GM12878 (cell line): Measurements from ENCODE around the gene RESP18. TPM values are rescaled to one million over a fixed set of nuclear protein-coding genes. Genes with fewer than 3 reads are reported as not detected.

ENCODE experiments used
- CREM ChIP-seq: IDR thresholded peaks from 2 replicates; pipeline ENCODE4 v1.6.1; 2014; ENCODE audit warnings: antibody characterized with exemption, low read depth
- DPF2 ChIP-seq: fragments of 450-650 bp; IDR thresholded peaks from 2 replicates; pipeline ENCODE4 v1.6.1; 2017; ENCODE audit warnings: mild to moderate bottlenecking
- ELK1 ChIP-seq: IDR thresholded peaks from 2 replicates; pipeline ENCODE4 v1.6.1; 2012; ENCODE audit warnings: low read depth, low read length, improper control_type of control experiment
- IKZF1 ChIP-seq: fragments of 450-650 bp; conservative IDR thresholded peaks from 2 replicates; pipeline ENCODE4 v1.6.1; 2017; ENCODE audit warnings: antibody characterized with exemption, mild to moderate bottlenecking
- IRF4 ChIP-seq: IDR thresholded peaks from 2 replicates; pipeline ENCODE4 v1.6.1; 2011; ENCODE audit warnings: low read depth, low read length
- JUNB ChIP-seq: IDR thresholded peaks from 2 replicates; pipeline ENCODE4 v1.6.1; 2016; ENCODE audit warnings: antibody characterized with exemption, mild to moderate bottlenecking
- MEF2B ChIP-seq: fragments of 450-650 bp; IDR thresholded peaks from 2 replicates; pipeline ENCODE4 v1.6.1; 2018; ENCODE audit warnings: mild to moderate bottlenecking, moderate library complexity; ENCODE audit not compliant: partially characterized antibody, poor library complexity, severe bottlenecking
- MYB ChIP-seq: fragments of 150-350 bp; IDR thresholded peaks from 2 replicates; pipeline ENCODE4 v1.6.1; 2014; ENCODE audit warnings: mild to moderate bottlenecking, low read depth, low read length, borderline replicate concordance
- STAT1 ChIP-seq: fragments of 450-650 bp; conservative IDR thresholded peaks from 2 replicates; pipeline ENCODE4 v1.6.1; 2014; ENCODE audit warnings: antibody characterized with exemption, mild to moderate bottlenecking
- TCF3 ChIP-seq: IDR thresholded peaks from 2 replicates; pipeline ENCODE4 v1.6.1; 2012; ENCODE audit warnings: low read depth, mild to moderate bottlenecking, low read length, borderline replicate concordance; ENCODE audit not compliant: insufficient read depth
- ZNF622 ChIP-seq: fragments of 450-650 bp; IDR thresholded peaks from 2 replicates; pipeline ENCODE4 v1.6.1; 2017; ENCODE audit warnings: mild to moderate bottlenecking, inconsistent platforms
- ZNF687 ChIP-seq: fragments of 450-650 bp; IDR thresholded peaks from 2 replicates; pipeline ENCODE4 v1.6.1; 2017; ENCODE audit warnings: mild to moderate bottlenecking, moderate library complexity
- polyA plus RNA-seq, 11 experiments: library from polyadenylated mRNA; depleted of rRNA in 4 of 11; unstranded in 6 of 11; stranded (reverse) in 5 of 11; fragments of >200 nt; fragmentation: Nextera tagmentation in 4 of 11; fragmentation: Illumina TruSeq in 1 of 11; extraction: Ambion mirVana in 4 of 11; extraction: Trizol in 1 of 11; gene quantifications; 1 replicate in 1 of 11; 2 replicates in 10 of 11; pipeline versions ENCODE4 v1.2.1 to v1.2.3, GENCODE V29; 2011 to 2016; ENCODE audit warnings: inconsistent platforms in 2 of 11, missing spikeins in 2 of 11, low read depth in 1 of 11
- total RNA-seq, 4 experiments: library from RNA; depleted of rRNA in 3 of 4; stranded (reverse); fragments of >200 nt in 3 of 4; fragmentation: Illumina TruSeq in 1 of 4; extraction: Trizol in 1 of 4; gene quantifications; 2 replicates each; pipeline versions ENCODE4 v1.2.1 to v1.2.3, GENCODE V29; 2013 to 2021
- TF ChIP-seq, protein P1 (sequence below): fragments of 450-650 bp; IDR thresholded peaks from 2 replicates; pipeline ENCODE4 v1.6.1; 2018; ENCODE audit warnings: borderline replicate concordance, mild to moderate bottlenecking; ENCODE audit not compliant: partially characterized antibody
- TF ChIP-seq, protein P2 (sequence below): IDR thresholded peaks from 2 replicates; pipeline ENCODE4 v1.6.1; 2012; ENCODE audit warnings: low read depth, low read length, improper control_type of control experiment
- TF ChIP-seq, protein P3 (sequence below): fragments of 450-650 bp; conservative IDR thresholded peaks from 2 replicates; pipeline ENCODE4 v1.6.1; 2017; ENCODE audit warnings: mild to moderate bottlenecking, moderate library complexity
- TF ChIP-seq, protein P4 (sequence below): IDR thresholded peaks from 2 replicates; pipeline ENCODE4 v1.6.1; 2011; ENCODE audit warnings: low read depth, low read length, improper control_type of control experiment, borderline replicate concordance

The RESP18 gene
- total and polyA plus RNA-seq, 10 of the 15 experiments (the other 5 are each of a cell fraction or from before 2014, with no cell fraction given) = not detected

DNA sequence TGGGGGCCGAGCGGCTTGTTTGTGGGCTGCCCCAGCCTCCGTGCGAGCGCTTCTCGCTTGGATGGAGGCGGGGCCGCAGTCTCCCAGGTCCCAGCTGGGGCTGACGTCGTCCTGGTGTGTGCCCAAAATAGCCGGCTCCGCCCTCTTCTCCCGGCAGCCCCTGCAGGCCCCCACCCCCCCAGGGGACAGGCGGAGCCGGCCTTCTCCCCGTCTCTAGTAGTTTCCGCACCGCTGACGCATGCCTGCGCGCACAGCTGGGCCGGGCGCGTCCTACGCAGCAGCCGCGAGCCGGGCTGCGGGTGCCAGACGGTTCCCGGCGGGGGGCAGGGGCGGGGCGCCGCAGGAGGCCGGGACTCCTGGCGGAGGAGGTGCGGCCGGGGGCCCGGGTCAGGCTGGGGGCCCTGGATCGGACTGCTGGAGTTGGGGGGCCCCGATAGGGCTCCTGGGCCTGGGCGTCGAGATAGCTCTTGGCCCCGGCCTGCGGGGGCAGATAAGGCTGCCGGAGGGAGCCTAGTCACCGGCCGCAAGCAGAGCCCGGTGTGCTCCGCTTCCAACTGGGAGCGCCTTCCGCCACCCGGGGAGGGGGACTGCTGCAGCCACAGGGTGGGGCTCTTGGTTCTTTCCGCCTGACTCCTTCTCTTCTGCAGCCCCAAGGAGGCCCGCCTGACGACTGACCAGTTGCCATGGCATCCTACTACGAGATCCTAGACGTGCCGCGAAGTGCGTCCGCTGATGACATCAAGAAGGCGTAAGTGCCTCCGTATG, 53.2 kb downstream of the RESP18 start, which contains the start of gene DNAJB2 (continued):
- TF ChIP-seq, protein P1, sequence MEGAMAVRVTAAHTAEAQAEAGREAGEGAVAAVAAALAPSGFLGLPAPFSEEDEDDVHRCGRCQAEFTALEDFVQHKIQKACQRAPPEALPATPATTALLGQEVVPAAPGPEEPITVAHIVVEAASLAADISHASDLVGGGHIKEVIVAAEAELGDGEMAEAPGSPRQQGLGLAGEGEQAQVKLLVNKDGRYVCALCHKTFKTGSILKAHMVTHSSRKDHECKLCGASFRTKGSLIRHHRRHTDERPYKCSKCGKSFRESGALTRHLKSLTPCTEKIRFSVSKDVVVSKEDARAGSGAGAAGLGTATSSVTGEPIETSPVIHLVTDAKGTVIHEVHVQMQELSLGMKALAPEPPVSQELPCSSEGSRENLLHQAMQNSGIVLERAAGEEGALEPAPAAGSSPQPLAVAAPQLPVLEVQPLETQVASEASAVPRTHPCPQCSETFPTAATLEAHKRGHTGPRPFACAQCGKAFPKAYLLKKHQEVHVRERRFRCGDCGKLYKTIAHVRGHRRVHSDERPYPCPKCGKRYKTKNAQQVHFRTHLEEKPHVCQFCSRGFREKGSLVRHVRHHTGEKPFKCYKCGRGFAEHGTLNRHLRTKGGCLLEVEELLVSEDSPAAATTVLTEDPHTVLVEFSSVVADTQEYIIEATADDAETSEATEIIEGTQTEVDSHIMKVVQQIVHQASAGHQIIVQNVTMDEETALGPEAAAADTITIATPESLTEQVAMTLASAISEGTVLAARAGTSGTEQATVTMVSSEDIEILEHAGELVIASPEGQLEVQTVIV = peak; percentile 73
- peak; percentile 97 for TF ChIP-seq MEF2B
- no peak for TF ChIP-seq STAT1
- TF ChIP-seq CREM = peak; percentile 89
- peak; percentile 90 for TF ChIP-seq DPF2
- TF ChIP-seq IRF4 = peak; percentile 20; the same call in 1 of the 2 replicates
- TF ChIP-seq, protein P2, sequence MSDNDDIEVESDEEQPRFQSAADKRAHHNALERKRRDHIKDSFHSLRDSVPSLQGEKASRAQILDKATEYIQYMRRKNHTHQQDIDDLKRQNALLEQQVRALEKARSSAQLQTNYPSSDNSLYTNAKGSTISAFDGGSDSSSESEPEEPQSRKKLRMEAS = peak; percentile 67
- 0 out of 2 replicates have a peak, but pooled peaks have one; percentile 37 for TF ChIP-seq ELK1
- no peak; the same call in 1 of the 2 replicates for TF ChIP-seq JUNB
- peak; percentile 87 for TF ChIP-seq ZNF687
- TF ChIP-seq, protein P3, sequence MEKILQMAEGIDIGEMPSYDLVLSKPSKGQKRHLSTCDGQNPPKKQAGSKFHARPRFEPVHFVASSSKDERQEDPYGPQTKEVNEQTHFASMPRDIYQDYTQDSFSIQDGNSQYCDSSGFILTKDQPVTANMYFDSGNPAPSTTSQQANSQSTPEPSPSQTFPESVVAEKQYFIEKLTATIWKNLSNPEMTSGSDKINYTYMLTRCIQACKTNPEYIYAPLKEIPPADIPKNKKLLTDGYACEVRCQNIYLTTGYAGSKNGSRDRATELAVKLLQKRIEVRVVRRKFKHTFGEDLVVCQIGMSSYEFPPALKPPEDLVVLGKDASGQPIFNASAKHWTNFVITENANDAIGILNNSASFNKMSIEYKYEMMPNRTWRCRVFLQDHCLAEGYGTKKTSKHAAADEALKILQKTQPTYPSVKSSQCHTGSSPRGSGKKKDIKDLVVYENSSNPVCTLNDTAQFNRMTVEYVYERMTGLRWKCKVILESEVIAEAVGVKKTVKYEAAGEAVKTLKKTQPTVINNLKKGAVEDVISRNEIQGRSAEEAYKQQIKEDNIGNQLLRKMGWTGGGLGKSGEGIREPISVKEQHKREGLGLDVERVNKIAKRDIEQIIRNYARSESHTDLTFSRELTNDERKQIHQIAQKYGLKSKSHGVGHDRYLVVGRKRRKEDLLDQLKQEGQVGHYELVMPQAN = peak; percentile 93
- TF ChIP-seq MYB = no peak
- peak; percentile 88; the same call in 1 of the 2 replicates for TF ChIP-seq TCF3
- TF ChIP-seq, protein P4, sequence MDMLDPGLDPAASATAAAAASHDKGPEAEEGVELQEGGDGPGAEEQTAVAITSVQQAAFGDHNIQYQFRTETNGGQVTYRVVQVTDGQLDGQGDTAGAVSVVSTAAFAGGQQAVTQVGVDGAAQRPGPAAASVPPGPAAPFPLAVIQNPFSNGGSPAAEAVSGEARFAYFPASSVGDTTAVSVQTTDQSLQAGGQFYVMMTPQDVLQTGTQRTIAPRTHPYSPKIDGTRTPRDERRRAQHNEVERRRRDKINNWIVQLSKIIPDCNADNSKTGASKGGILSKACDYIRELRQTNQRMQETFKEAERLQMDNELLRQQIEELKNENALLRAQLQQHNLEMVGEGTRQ = no peak
- TF ChIP-seq ZNF622 = no peak
- TF ChIP-seq IKZF1 = peak; percentile 82
